SHP77 (cell line): ENCODE measurements around the gene DCTN2.
"Not testable (repeated sequence)": the region's sequence is repeated elsewhere in the genome, so short reads cannot be mapped to it uniquely, and the experiment has no call there.

Experiments
- DNase-seq, 2 experiments: peaks; one replicate each; lab custom pipeline; 2025; lab: John Stamatoyannopoulos, UW

DCTN2 gene

GRCh38 chr12:57527184-57527583, 19.8 kb downstream of the DCTN2 start:
- no peak for DNase-seq

GRCh38 chr12:57526477-57527126, 20.4 kb downstream of the DCTN2 start:
- DNase-seq: no peak

GRCh38 chr12:57525615-57526383, 21.2 kb downstream of the DCTN2 start:
- no peak for DNase-seq

GRCh38 chr12:57524814-57525614, 22.0 kb downstream of the DCTN2 start:
- no peak for DNase-seq

- DNase-seq: no peak
Observed at GRCh38 chr12:57523706-57524614, 23.0 kb downstream of the DCTN2 start.

- DNase-seq: no peak
Observed at GRCh38 chr12:57522887-57523705, 23.9 kb downstream of the DCTN2 start.

- DNase-seq: peak; percentile 71 to 81
Observed at GRCh38 chr12:57522011-57522886, 24.7 kb downstream of the DCTN2 start, which contains the start of gene MBD6. Gene MBD6 (plus strand): TSS chr12:57522824. CDS start chr12:57524304, 1,480 bp downstream.

- peak; percentile 44 to 53 for DNase-seq
Observed at GRCh38 chr12:57521525-57522010, 25.4 kb downstream of the DCTN2 start.

GRCh38 chr12:57520053-57520818, 26.8 kb downstream of the DCTN2 start, which contains the start of gene DDIT3:
Gene DDIT3 (minus strand): TSS chr12:57520514. CDS start chr12:57517406, 3,108 bp downstream.
- peak; percentile 98 to 99 for DNase-seq

GRCh38 chr12:57519796-57520052, 27.3 kb downstream of the DCTN2 start:
- DNase-seq: no peak

- DNase-seq: no peak
Observed at GRCh38 chr12:57518920-57519795, 27.8 kb downstream of the DCTN2 start.

- DNase-seq: no peak
Observed at GRCh38 chr12:57518176-57518919, 28.6 kb downstream of the DCTN2 start.

GRCh38 chr12:57517718-57518117, 29.3 kb downstream of the DCTN2 start:
- DNase-seq: not testable (repeated sequence)

GRCh38 chr12:57517187-57517586, 29.8 kb downstream of the DCTN2 start:
- no peak for DNase-seq

- DNase-seq: no peak
Observed at GRCh38 chr12:57516617-57517153, 30.3 kb downstream of the DCTN2 start.

- no peak for DNase-seq
Observed at GRCh38 chr12:57515934-57516541, 31.0 kb downstream of the DCTN2 start.
